HEK293 (cell line): ENCODE results near the gene KRTAP13-3.

ENCODE experiments used
- CTCF ChIA-PET: fragments of 350-600 bp; formaldehyde crosslinking; extraction: SDS; loops from one replicate; lab custom pipeline; 2021; ENCODE audit warnings: antibody characterized with exemption; lab: Yijun Ruan, JAX
- POLR2A ChIA-PET: fragments of 300-600 bp; formaldehyde crosslinking; extraction: SDS; loops from one replicate; lab custom pipeline; 2020; ENCODE audit warnings: antibody characterized with exemption, inconsistent platforms; lab: Yijun Ruan, JAX
- H3K27ac ChIP-seq: fragments of 200-500 bp; sonication (Bioruptor generic); 2 replicates; pipeline ENCODE4 v1.5.1; 2014; ENCODE audit warnings: low read depth, low read length, control low read depth, inconsistent platforms; ENCODE audit errors: extremely low read depth
- H3K36me3 ChIP-seq, 2 experiments: fragments of 200-500 bp in 1 of 2; sonication (Bioruptor generic) in 1 of 2; 1 replicate in 1 of 2; 2 replicates in 1 of 2; pipeline ENCODE4 v1.5.1; 2014 to 2017; ENCODE audit warnings: inconsistent platforms in 2 of 2, low read length in 2 of 2; ENCODE audit not compliant: control insufficient read depth in 2 of 2, insufficient read depth in 1 of 2
- H3K4me1 ChIP-seq: fragments of 200-500 bp; sonication (Bioruptor generic); 2 replicates; pipeline ENCODE4 v1.5.1; 2014; ENCODE audit warnings: mild to moderate bottlenecking, low read length, inconsistent platforms; ENCODE audit not compliant: control insufficient read depth, insufficient read depth
- H3K4me3 ChIP-seq: 2 replicates; pipeline ENCODE4 v1.5.1; 2011; ENCODE audit warnings: low read depth, mild to moderate bottlenecking, control low read depth, low read length, moderate library complexity
- H3K9me3 ChIP-seq: fragments of 200-500 bp; sonication (Bioruptor generic); 2 replicates; pipeline ENCODE4 v1.5.1; 2014; ENCODE audit warnings: low read depth, low read length, inconsistent platforms; ENCODE audit not compliant: control insufficient read depth, insufficient read depth
- PATZ1 ChIP-seq: fragments of 450-650 bp; formaldehyde crosslinking; IDR thresholded peaks from 2 replicates; pipeline ENCODE4 v1.5.1; 2016; ENCODE audit warnings: missing biosample characterization, missing genetic modification characterization
- PRDM6 ChIP-seq: fragments of 450-650 bp; formaldehyde crosslinking; IDR thresholded peaks from 2 replicates; pipeline ENCODE4 v1.5.1; 2017; ENCODE audit warnings: missing biosample characterization, missing genetic modification characterization
- SALL2 ChIP-seq: fragments of 450-650 bp; formaldehyde crosslinking; IDR thresholded peaks from 2 replicates; pipeline ENCODE4 v1.5.0; 2017; ENCODE audit warnings: missing biosample characterization, mild to moderate bottlenecking, missing genetic modification characterization, borderline replicate concordance
- SETDB1 ChIP-seq: IDR thresholded peaks from one replicate; pipeline ENCODE4 v1.6.1; 2017; ENCODE audit warnings: mild to moderate bottlenecking, low read length, moderate library complexity, mixed read lengths; ENCODE audit not compliant: insufficient read length
- SP2 ChIP-seq: fragments of 450-650 bp; formaldehyde crosslinking; IDR thresholded peaks from 2 replicates; pipeline ENCODE4 v1.5.1; 2016; ENCODE audit warnings: missing biosample characterization, missing genetic modification characterization
- ZBTB11 ChIP-seq: fragments of 450-650 bp; formaldehyde crosslinking; conservative IDR thresholded peaks from 2 replicates; pipeline ENCODE4 v1.5.1; 2016; ENCODE audit warnings: low read depth, missing biosample characterization, missing genetic modification characterization
- ZBTB17 ChIP-seq: fragments of 450-650 bp; formaldehyde crosslinking; IDR thresholded peaks from 2 replicates; pipeline ENCODE4 v1.5.1; 2016; ENCODE audit warnings: missing biosample characterization, missing genetic modification characterization
- ZBTB26 ChIP-seq: fragments of 450-650 bp; formaldehyde crosslinking; optimal IDR thresholded peaks from 2 replicates; pipeline ENCODE3; 2016; ENCODE audit warnings: missing biosample characterization, mild to moderate bottlenecking, missing genetic modification characterization
- ZNF10 ChIP-seq: fragments of 450-650 bp; formaldehyde crosslinking; IDR thresholded peaks from 2 replicates; pipeline ENCODE4 v1.5.1; 2017; ENCODE audit warnings: missing biosample characterization, missing genetic modification characterization
- ZNF18 ChIP-seq: fragments of 450-650 bp; formaldehyde crosslinking; IDR thresholded peaks from 2 replicates; pipeline ENCODE4 v1.5.1; 2016; ENCODE audit warnings: missing biosample characterization, missing genetic modification characterization
- ZNF184 ChIP-seq: fragments of 450-650 bp; IDR thresholded peaks from 2 replicates; pipeline ENCODE4 v1.5.1; 2018; ENCODE audit warnings: missing biosample characterization, mild to moderate bottlenecking, missing genetic modification characterization
- ZNF366 ChIP-seq: fragments of 450-650 bp; formaldehyde crosslinking; conservative IDR thresholded peaks from 2 replicates; pipeline ENCODE4 v1.5.1; 2016; ENCODE audit warnings: missing biosample characterization, missing genetic modification characterization
- ZNF391 ChIP-seq: fragments of 450-650 bp; formaldehyde crosslinking; IDR thresholded peaks from 2 replicates; pipeline ENCODE4 v1.5.1; 2016; ENCODE audit warnings: low read depth, missing biosample characterization, missing genetic modification characterization, borderline replicate concordance
- ZNF529 ChIP-seq: fragments of 450-650 bp; formaldehyde crosslinking; IDR thresholded peaks from 2 replicates; pipeline ENCODE4 v1.5.1; 2017; ENCODE audit warnings: missing genetic modification characterization, missing biosample characterization; ENCODE audit not compliant: insufficient replicate concordance
- ZNF571 ChIP-seq: fragments of 450-650 bp; formaldehyde crosslinking; IDR thresholded peaks from 2 replicates; pipeline ENCODE4 v1.5.0; 2017; ENCODE audit warnings: missing biosample characterization, missing genetic modification characterization
- ZNF626 ChIP-seq: fragments of 450-650 bp; sonication (Bioruptor Pico); formaldehyde crosslinking; IDR thresholded peaks from 2 replicates; pipeline ENCODE4 v1.5.1; 2018; ENCODE audit warnings: missing biosample characterization, missing genetic modification characterization, inconsistent platforms
- ZNF654 ChIP-seq: fragments of 450-650 bp; formaldehyde crosslinking; IDR thresholded peaks from 2 replicates; pipeline ENCODE4 v1.5.1; 2016; ENCODE audit warnings: low read depth, missing biosample characterization, missing genetic modification characterization
- ZNF660 ChIP-seq: fragments of 450-650 bp; IDR thresholded peaks from 2 replicates; pipeline ENCODE4 v1.5.1; 2018; ENCODE audit warnings: missing biosample characterization, mild to moderate bottlenecking, missing genetic modification characterization
- ZNF692 ChIP-seq: fragments of 450-650 bp; formaldehyde crosslinking; IDR thresholded peaks from 2 replicates; pipeline ENCODE4 v1.5.1; 2016; ENCODE audit warnings: missing biosample characterization, missing genetic modification characterization

Gene KRTAP13-3

GRCh38 chr21:30408782-30409494 is 16.8 kb downstream of the KRTAP13-3 start (continued):
- no peak for TF ChIP-seq ZBTB26
- TF ChIP-seq ZBTB17: peak; percentile 52; the same call in 1 of the 2 replicates
- no peak for TF ChIP-seq ZNF391 (tag by site-specific recombination)
- TF ChIP-seq ZNF660: peak; percentile 56; the same call in 1 of the 2 replicates
- peak; percentile 15; the same call in 1 of the 2 replicates for TF ChIP-seq SP2
- TF ChIP-seq ZBTB11 (tag by site-specific recombination): peak; percentile 36; the same call in 1 of the 2 replicates
- peak; percentile 83 for TF ChIP-seq ZNF654
- TF ChIP-seq ZNF529 (tag by site-specific recombination): no peak
- TF ChIP-seq, all 188 proteins: peak for 12

- ChIA-PET CTCF (no interaction called here), POLR2A (no interaction called here)
- H3K4me3 ChIP-seq: no peak within 1 kb of the TSS
- TF ChIP-seq ZNF660 (no peak), ZNF366 (tag by site-specific recombination) (no peak), ZNF692 (tag by site-specific recombination) (no peak), ZNF626 (tag by site-specific recombination) (no peak)
- H3K36me3 ChIP-seq: no peaks in the 10 kb centered on the region
- no peak within 1 kb of the TSS for H3K27ac ChIP-seq
- H3K4me1 ChIP-seq: no peaks in the 10 kb centered on the region
- H3K9me3 ChIP-seq: no peaks in the 10 kb centered on the region
Observed at GRCh38 chr21:30395731-30396130, 30.0 kb downstream of the KRTAP13-3 start, which contains the start of gene KRTAP13-1. KRTAP13-1 (plus strand) TSS chr21:30396031; CDS start chr21:30396087, 56 bp downstream.

- no peaks in the 10 kb centered on the region for H3K4me1 ChIP-seq
- ChIA-PET CTCF (interaction anchor here (1.4 to 2.1 kb wide), 2 partner anchors 18 to 51 kb away, joined by 8 to 9 read pairs; no protein-coding TSS in a partner anchor), POLR2A (no interaction called here)
- H3K27ac ChIP-seq: no peak overlapping the region
- no peaks in the 10 kb centered on the region for H3K9me3 ChIP-seq
- H3K4me3 ChIP-seq: no peak overlapping the region
- H3K36me3 ChIP-seq: no peaks in the 10 kb centered on the region
- TF ChIP-seq ZNF529 (tag by site-specific recombination) (no peak), PATZ1 (tag by site-specific recombination) (no peak), SETDB1 (no peak), SALL2 (no peak), ZNF10 (tag by site-specific recombination) (no peak), ZNF366 (tag by site-specific recombination) (no peak), ZNF571 (tag by site-specific recombination) (no peak), ZNF184 (tag by site-specific recombination) (no peak), ZNF18 (tag by site-specific recombination) (no peak), ZBTB17 (no peak), PRDM6 (tag by site-specific recombination) (no peak)
Observed at GRCh38 chr21:30391492-30392025, 34.2 kb downstream of the KRTAP13-3 start.
